K562 (cell line): ENCODE measurements around the gene SP140L. TPM values are rescaled to one million over a fixed set of nuclear protein-coding genes. Genes with fewer than 3 reads are reported as not detected.
A peak's percentile ranks its signal among the peaks of the same experiment; 100 is the strongest.

Experiments
- ARID1B ChIP-seq: fragments of 450-650 bp; IDR thresholded peaks from 2 replicates; pipeline ENCODE4 v1.6.1; 2016; ENCODE audit warnings: antibody characterized with exemption, mild to moderate bottlenecking, inconsistent platforms
- CEBPG ChIP-seq, 3 experiments: fragments of 200-800 bp in 1 of 3; sonication (Bioruptor generic) in 1 of 3; sonication (generic) in 1 of 3; formaldehyde crosslinking in 1 of 3; IDR thresholded peaks in 2 of 3; conservative IDR thresholded peaks in 1 of 3; 2 replicates each; pipeline versions ENCODE4 v1.6.1 to v1.8.0; 2016 to 2022; ENCODE audit warnings: missing compliant biosample characterization in 2 of 3, missing genetic modification characterization in 2 of 3, mild to moderate bottlenecking in 1 of 3, missing genetic modification reagents in 1 of 3
- EP300 ChIP-seq: IDR thresholded peaks from 2 replicates; pipeline ENCODE4 v1.6.1; 2012; ENCODE audit warnings: low read length, improper control_type of control experiment
- FOXA3 ChIP-seq, 2 experiments: fragments of 450-650 bp in 1 of 2; sonication (generic) in 1 of 2; formaldehyde crosslinking; IDR thresholded peaks in 1 of 2; conservative IDR thresholded peaks in 1 of 2; 2 replicates each; pipeline versions ENCODE4 v1.4.0 to v1.8.0; 2020 to 2022; ENCODE audit warnings: mild to moderate bottlenecking in 2 of 2, missing genetic modification reagents in 1 of 2
- FOXO4 ChIP-seq: fragments of 450-650 bp; formaldehyde crosslinking; IDR thresholded peaks from 2 replicates; pipeline ENCODE4 v1.4.0; 2020; ENCODE audit warnings: mild to moderate bottlenecking, moderate library complexity
- GABPB1 ChIP-seq: sonication (generic); formaldehyde crosslinking; IDR thresholded peaks from 2 replicates; pipeline ENCODE4 v1.8.0; 2022; ENCODE audit warnings: mild to moderate bottlenecking, missing genetic modification reagents
- GTF2A2 ChIP-seq: IDR thresholded peaks from 2 replicates; pipeline ENCODE4 v1.6.1; 2016; ENCODE audit warnings: mild to moderate bottlenecking, missing genetic modification characterization, missing compliant biosample characterization
- HNRNPH1 ChIP-seq: fragments of 200-400 bp; formaldehyde crosslinking; optimal IDR thresholded peaks from 2 replicates; pipeline ENCODE3; 2017; ENCODE audit warnings: low read depth, mild to moderate bottlenecking, low read length, moderate library complexity
- KLF16 ChIP-seq: IDR thresholded peaks from 2 replicates; pipeline ENCODE4 v1.6.1; 2016; ENCODE audit warnings: antibody characterized with exemption
- MAZ ChIP-seq, 2 experiments: fragments of 450-650 bp in 1 of 2; sonication (generic) in 1 of 2; formaldehyde crosslinking; IDR thresholded peaks in 1 of 2; conservative IDR thresholded peaks in 1 of 2; 2 replicates each; pipeline versions ENCODE4 v1.4.0 to v1.5.0; 2020; ENCODE audit warnings: mild to moderate bottlenecking in 1 of 2, missing genetic modification reagents in 1 of 2
- PHF20 ChIP-seq: fragments of 450-650 bp; IDR thresholded peaks from 2 replicates; pipeline ENCODE4 v1.6.1; 2018; ENCODE audit not compliant: partially characterized antibody
- PHTF2 ChIP-seq: fragments of 250-450 bp; sonication (Bioruptor Pico); IDR thresholded peaks from 2 replicates; pipeline ENCODE4 v1.5.0; 2021; ENCODE audit warnings: mild to moderate bottlenecking
- PPARD ChIP-seq: fragments of 250-450 bp; sonication (Bioruptor Pico); IDR thresholded peaks from 2 replicates; pipeline ENCODE4 v1.8.0; 2022; ENCODE audit warnings: inconsistent platforms, mild to moderate bottlenecking, moderate library complexity
- RBM15 ChIP-seq: fragments of 200-400 bp; formaldehyde crosslinking; IDR thresholded peaks from 2 replicates; pipeline ENCODE4 v1.6.1; 2018; ENCODE audit warnings: mild to moderate bottlenecking, low read length, moderate library complexity; ENCODE audit not compliant: insufficient read depth
- RCOR1 ChIP-seq, 2 experiments: IDR thresholded peaks; 2 replicates each; pipeline ENCODE4 v1.6.1; 2012; ENCODE audit warnings: low read depth in 2 of 2, low read length in 2 of 2, borderline replicate concordance in 1 of 2, improper control_type of control experiment in 1 of 2
- RFX7 ChIP-seq: fragments of 250-450 bp; sonication (Bioruptor Pico); IDR thresholded peaks from 2 replicates; pipeline ENCODE4 v1.5.1; 2021; ENCODE audit warnings: mild to moderate bottlenecking
- SLC30A9 ChIP-seq: fragments of 250-450 bp; sonication (Bioruptor Pico); IDR thresholded peaks from 2 replicates; pipeline ENCODE4 v1.8.0; 2022; ENCODE audit warnings: mild to moderate bottlenecking, moderate library complexity
- SRSF1 ChIP-seq: fragments of 200-400 bp; formaldehyde crosslinking; IDR thresholded peaks from 2 replicates; pipeline ENCODE4 v1.6.1; 2017; ENCODE audit warnings: mild to moderate bottlenecking, low read depth, low read length, moderate library complexity
- SUPT5H ChIP-seq: fragments of 450-650 bp; IDR thresholded peaks from 2 replicates; pipeline ENCODE4 v1.6.1; 2016
- TAF15 ChIP-seq: fragments of 200-400 bp; formaldehyde crosslinking; IDR thresholded peaks from 2 replicates; pipeline ENCODE4 v1.6.1; 2017; ENCODE audit warnings: mild to moderate bottlenecking, low read depth, low read length, moderate library complexity
- TCF7L2 ChIP-seq: fragments of 150-350 bp; IDR thresholded peaks from 2 replicates; pipeline ENCODE4 v1.6.1; 2016; ENCODE audit warnings: low read depth, mild to moderate bottlenecking, low read length, moderate library complexity
- TCFL5 ChIP-seq: fragments of 250-450 bp; sonication (Bioruptor Pico); conservative IDR thresholded peaks from 2 replicates; pipeline ENCODE4 v1.6.1; 2021; ENCODE audit warnings: mild to moderate bottlenecking, moderate library complexity, matching md5 sums
- ZFP91 ChIP-seq: sonication (generic); formaldehyde crosslinking; IDR thresholded peaks from 2 replicates; pipeline ENCODE4 v1.8.0; 2022; ENCODE audit warnings: mild to moderate bottlenecking, missing genetic modification reagents
- ZNF133 ChIP-seq: fragments of 250-450 bp; sonication (Bioruptor Pico); IDR thresholded peaks from 2 replicates; pipeline ENCODE4 v1.4.0; 2020; ENCODE audit warnings: mild to moderate bottlenecking
- ZNF263 ChIP-seq: sonication (generic); formaldehyde crosslinking; IDR thresholded peaks from 2 replicates; pipeline ENCODE4 v1.8.0; 2022; ENCODE audit warnings: mild to moderate bottlenecking, missing genetic modification reagents, borderline replicate concordance
- ZNF316 ChIP-seq: fragments of 450-650 bp; IDR thresholded peaks from 2 replicates; pipeline ENCODE4 v1.6.1; 2016
- polyA plus RNA-seq, 8 experiments: library from polyadenylated mRNA; depleted of rRNA in 4 of 8; stranded (reverse) in 5 of 8; unstranded in 3 of 8; fragments of >200 nt; fragmentation: Nextera tagmentation in 2 of 8; fragmentation: Illumina TruSeq in 1 of 8; extraction: Ambion mirVana in 2 of 8; extraction: Trizol in 1 of 8; gene quantifications; 2 replicates each; pipeline versions ENCODE4 v1.2.1 to v1.2.3, GENCODE V29; 2011 to 2014; ENCODE audit warnings: inconsistent platforms in 1 of 8, missing spikeins in 1 of 8
- total RNA-seq, 7 experiments: library from RNA; depleted of rRNA in 6 of 7; stranded (reverse); fragments of >200 nt in 6 of 7; fragmentation: Illumina TruSeq in 2 of 7; extraction: Trizol in 2 of 7; gene quantifications; 2 replicates each; pipeline versions ENCODE4 v1.2.1 to v1.2.3, GENCODE V29; 2011 to 2021; ENCODE audit warnings: low replicate concordance in 1 of 7

SP140L gene
- total and polyA plus RNA-seq, 9 of the 15 experiments (the other 6 are each of a cell fraction or from before 2014, with no cell fraction given), result 4.0 to 15.5 (median 11.3) TPM

- peak; percentile 37; the same call in 1 of the 2 replicates for TF ChIP-seq CEBPG (CRISPR knock-in tag; IDR thresholded peaks at IDR 0.05)
- peak; percentile 57 to 80 for TF ChIP-seq CEBPG (tag; conservative IDR thresholded peaks at IDR 0.05 in 1 of 2, IDR thresholded peaks at IDR 0.05 in 1 of 2)
- TF ChIP-seq TAF15, result no peak
- TF ChIP-seq TCF7L2, result no peak
- TF ChIP-seq RBM15, result no peak
- no peak for TF ChIP-seq ZNF133 (CRISPR knock-in tag)
- TF ChIP-seq FOXO4, result no peak
- no peak for TF ChIP-seq HNRNPH1
- no peak for TF ChIP-seq PHTF2 (CRISPR knock-in tag)
- no peak for TF ChIP-seq SRSF1
- no peak for TF ChIP-seq SUPT5H
- TF ChIP-seq MAZ (CRISPR knock-in tag; conservative IDR thresholded peaks at IDR 0.05 in 1 of 2, IDR thresholded peaks at IDR 0.05 in 1 of 2), result no peak
- peak; percentile 27 to 72; a peak in 2 of 4 replicates for TF ChIP-seq FOXA3 (CRISPR knock-in tag; conservative IDR thresholded peaks at IDR 0.05 in 1 of 2, IDR thresholded peaks at IDR 0.05 in 1 of 2)
- TF ChIP-seq RCOR1 (IDR thresholded peaks at IDR 0.05; ENCODE audit: borderline replicate concordance in 1 of 2, low read depth in 2 of 2, low read length in 2 of 2), result peak in 1 of 2 experiments; percentile 95; a peak in 2 of 4 replicates
- TF ChIP-seq KLF16, result no peak
- TF ChIP-seq GABPB1 (CRISPR knock-in tag), result no peak
- TF ChIP-seq EP300, result peak; percentile 29; the same call in 1 of the 2 replicates
- TF ChIP-seq ZFP91, result no peak
- TF ChIP-seq ZNF316, result no peak
- TF ChIP-seq ZNF263 (CRISPR knock-in tag), result no peak
- TF ChIP-seq ARID1B, result peak; percentile 64
- no peak for TF ChIP-seq PHF20
- no peak for TF ChIP-seq PPARD (CRISPR knock-in tag)
- TF ChIP-seq SLC30A9 (CRISPR knock-in tag), result no peak
- TF ChIP-seq GTF2A2 (tag), result no peak
- no peak for TF ChIP-seq RFX7
- TF ChIP-seq TCFL5 (CRISPR knock-in tag), result no peak
Observed at GRCh38 chr2:230330725-230331124, 3.7 kb downstream of the SP140L start (continued).
